Superior temporal gyrus (tissue), 1 donor: ENCODE results near the gene KBTBD3.
A peak's percentile ranks its signal among the peaks of the same experiment; 100 is the strongest.
"Not testable (repeated sequence)": the region's sequence is repeated elsewhere in the genome, so short reads cannot be mapped to it uniquely, and the experiment has no call there.

ENCODE experiments used
- DNase-seq: peaks from one replicate; pipeline ENCODE4 v3.0.0-alpha.2; 2016; ENCODE audit errors: extremely low spot score

Gene KBTBD3

DNA sequence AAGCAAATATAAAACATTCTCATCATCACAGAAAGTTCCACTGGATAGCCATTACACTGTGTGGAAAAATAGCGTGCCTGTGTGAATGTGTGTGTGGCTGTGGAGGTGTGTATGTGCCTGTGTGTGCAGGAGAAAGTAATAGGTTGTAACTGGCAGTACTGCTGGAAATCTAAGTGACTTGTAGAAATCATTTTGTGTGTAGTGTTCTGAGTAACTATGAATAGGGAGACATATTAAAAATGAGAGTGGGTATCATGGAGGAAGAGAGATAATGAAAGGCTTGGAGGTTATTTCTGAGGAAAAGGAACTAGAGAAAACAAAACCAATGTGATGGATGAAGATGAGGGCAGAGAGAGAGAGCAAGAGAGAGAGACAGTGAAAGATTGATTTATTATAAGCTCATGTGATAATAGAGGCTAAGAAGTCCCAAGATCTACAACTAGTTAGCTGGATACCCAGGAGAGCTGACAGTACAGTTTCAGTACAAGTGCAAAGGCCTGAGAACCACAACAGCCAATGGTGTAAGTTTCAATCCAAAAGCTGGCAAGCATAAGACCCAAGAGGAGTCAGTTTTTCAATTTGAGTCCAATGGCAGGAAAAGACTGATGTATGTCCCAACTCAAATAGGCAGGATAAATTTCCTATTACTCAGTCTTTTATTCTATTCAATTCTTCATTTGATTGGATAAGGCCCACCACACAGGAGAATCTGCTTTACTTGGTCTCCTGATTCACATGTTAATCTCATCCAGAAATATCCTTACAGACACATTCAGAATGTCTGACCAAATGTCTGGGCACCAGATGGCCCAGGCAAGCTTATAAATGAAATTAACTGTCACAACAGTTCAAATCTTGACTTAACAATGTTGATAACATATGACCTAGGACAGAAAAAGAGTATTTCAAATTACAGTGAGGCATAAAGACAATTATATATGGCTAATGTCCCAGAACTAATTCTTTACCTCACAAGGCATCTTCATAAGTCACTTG is 14.9 kb downstream of the KBTBD3 start:
- no peak for DNase-seq

DNA sequence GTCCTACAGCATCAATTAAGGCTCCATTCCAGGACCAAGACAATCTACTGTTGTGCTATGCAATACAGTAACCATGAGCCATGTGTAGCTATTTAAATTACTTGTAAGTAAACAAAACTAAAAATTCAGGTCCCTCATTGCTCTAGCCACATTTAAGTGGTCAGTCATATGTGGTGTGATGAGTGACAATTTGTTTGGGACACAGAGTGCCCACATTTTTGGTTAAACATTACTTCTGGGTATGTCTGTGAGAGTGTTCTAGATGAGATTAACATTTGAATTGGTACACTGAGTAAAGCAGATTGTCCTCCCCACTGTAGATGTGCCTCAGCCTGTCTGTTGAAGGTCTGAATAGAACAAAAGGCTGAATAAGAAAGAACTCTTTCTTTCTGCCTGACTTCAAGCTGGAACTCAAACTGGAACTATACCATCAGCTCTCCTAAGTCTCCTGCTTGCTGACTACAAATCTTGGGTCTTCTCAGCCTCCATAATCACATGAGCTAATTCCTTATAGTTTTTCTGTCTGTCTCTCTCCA is 15.8 kb downstream of the KBTBD3 start:
- DNase-seq: no peak

DNA sequence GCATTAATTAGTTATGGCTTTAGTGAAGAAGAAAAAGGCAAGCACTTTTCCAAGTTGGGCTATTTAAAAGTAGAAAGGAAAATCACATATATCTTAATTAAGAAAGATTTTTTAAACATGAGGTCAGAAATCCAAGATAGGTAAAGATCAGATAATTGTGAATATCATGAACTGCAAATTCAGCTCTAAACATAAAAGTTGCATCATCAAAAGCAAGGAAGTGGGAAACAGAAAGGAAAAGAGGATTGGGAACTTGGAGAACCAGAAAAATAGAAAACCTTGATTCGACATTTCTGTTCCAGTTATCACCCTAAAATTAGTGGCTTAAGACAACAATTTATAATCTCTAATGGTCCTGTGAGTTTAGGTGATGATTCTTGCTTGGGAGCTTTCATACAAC is 17.5 kb downstream of the KBTBD3 start:
- no peak for DNase-seq

DNA sequence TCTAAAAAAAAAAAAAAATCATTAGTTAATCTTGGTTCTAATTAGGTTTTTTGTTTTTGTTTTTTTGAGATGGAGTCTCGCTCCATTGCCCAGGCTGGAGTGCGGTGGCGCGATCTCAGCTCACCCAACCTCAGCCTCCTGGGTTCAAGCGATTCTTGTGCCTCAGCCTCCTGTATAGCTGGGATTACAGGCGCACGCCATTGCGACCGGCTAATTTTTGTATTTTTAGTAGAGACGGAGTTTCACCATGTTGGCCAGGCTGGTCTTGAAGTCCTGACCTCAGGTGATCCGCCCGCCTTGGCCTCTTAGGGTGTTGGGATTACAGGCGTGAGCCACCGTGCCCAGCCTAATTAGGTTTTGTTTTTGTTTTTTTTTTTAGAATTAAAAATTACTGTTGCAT is 18.8 kb downstream of the KBTBD3 start:
- DNase-seq: not testable (repeated sequence)

DNA sequence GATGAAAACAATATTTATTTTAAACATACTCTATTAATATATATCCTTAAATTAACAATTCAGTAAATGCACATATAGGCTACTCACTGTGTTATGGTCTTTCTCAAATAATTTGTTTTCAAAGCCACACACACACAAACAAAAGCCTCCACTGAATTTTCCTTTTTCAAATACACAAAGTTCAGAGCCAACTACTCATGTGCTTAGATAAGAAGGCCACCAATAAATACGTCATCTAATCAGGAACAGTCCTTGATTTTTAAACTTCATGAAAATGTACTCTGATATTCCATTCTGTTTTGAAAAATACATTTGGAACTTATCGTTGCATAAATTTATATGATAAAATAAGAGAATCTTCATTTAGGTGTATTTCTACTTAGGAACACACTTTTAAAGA is 26.0 kb downstream of the KBTBD3 start:
- DNase-seq: no peak

DNA sequence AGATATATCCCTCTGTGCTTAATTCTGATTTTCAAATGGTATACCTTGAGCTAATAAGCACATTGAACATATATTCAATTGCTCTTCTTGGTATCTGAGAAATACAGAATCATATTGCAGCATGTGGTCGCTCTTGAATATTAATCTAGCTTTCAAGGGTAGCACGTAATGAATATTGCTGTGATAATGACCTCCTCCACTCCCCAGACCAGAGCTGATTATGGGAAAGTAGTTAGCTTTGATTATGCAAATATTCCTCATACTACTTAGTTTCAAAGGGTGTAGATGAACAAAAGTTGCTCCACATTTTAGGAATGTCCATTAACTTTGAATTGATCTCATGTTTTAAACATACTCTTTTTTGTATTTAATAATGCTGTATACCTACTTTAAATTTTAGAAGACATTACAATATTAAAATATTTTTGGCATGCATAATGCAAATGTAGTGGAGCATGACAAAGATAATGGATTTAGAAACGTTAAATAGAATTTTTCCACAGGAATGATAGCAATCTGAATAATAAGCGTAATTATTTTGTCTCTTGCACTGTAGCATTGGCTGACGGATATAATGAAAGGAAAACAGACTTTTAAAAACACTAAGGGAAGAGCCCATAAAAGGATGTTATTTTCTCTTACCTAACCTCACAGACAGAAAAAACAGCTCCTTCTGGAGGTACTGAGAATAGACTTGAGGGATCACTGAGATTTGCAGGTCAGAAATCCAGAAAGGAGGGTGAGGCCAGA is 27.2 kb downstream of the KBTBD3 start:
- DNase-seq: no peak

DNA sequence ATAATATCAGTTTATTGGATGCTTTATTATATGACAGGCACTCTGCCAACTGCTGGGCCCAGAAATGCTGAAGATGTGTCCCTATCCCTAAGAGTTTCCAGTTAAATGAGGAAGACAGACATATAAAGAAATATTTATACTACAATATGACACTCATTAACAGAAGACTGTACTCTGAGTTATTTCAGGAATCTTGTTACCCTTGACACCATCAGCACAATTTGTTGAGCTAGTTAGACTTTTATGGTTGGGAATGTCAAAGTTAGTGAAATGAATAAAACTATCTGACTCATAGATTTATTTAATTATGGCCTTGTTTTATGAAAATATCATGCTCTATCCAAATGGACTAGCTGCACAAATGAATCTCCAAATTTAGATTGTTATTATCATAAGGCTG is 29.5 kb downstream of the KBTBD3 start:
- no peak for DNase-seq

DNA sequence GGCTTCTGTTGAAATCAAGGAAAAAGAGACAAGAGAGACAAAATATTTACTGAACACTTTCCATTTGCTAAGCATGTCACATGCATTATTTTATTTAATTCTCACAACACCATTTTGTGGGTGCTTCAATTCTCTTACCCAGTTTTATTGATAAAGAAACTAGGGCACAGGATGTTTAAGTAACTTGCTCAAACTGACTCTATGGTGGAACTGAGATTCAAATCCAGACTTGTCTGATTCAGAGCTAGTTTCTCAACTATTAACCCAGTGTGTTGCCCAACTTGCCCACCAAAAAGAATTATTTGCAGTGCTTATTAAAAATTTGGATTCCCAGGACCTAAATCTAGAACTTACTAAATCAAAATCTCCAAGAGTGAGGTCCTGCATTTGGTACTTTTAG is 33.6 kb downstream of the KBTBD3 start:
- DNase-seq: no peak

DNA sequence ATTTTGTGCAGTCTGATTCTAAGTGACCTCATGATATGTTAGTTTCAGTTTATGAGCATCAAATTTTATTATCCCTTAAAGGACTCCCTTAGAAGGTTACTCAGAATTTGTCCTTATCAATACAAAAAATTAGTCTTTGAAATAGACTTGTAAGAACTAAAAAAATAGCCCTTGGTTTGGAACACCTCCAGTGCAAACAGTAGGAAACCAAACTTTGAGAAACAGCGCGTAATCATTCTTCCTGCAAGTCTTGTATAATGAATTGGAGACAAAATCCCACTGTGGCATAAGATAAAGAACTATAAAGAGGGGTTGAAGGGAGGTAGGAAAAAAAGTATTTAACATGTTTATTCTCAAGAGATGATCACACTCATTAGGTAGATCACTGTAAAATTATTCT is 44.3 kb downstream of the KBTBD3 start:
- no peak for DNase-seq

DNA sequence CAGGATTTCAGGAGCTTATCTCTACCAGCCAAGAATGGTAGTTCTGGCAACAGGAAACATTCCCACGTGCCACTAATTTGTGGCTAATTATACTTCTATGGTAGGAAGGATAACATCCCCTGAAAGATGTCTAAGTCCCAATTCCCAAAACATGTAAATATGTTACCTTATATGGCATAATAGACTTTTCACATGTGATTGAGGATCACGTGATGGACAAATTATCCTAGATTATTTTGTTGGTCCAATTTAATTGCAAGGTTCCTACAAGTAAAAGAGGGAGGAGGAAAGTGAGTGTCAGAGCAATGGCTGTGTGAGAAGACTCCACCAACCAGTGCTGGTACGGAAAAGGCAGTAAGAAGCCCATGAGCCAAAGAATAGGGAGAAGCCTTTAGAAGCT is 45.2 kb downstream of the KBTBD3 start:
- no peak for DNase-seq

DNA sequence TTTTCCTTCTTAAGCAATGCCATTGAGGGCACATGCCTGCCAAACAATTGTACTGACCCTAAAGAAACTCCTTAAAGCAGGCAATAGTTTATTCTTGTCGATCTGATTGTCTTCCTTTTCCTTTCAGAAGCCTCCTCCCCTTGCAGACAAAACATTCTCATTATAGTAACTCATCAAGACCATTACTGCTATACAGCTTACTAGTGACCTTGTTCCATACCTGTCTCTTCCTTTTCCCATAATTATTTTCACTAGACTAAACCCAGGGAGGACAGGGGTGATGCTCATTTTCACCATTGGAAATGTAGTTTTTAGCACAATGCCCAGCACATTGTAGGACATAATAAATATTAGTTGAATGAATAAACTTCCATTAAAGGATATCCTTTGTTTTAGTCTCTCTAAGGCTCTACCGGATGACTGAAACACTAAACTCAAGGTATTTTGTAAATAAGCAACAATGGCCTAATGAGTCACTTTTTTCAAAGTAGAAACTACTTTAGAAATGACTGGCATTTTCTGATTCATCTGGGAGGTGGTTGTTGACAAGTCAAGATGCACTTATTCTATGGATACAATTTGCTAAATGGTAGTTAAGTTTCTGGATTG is 45.8 kb downstream of the KBTBD3 start:
- DNase-seq: no peak

DNA sequence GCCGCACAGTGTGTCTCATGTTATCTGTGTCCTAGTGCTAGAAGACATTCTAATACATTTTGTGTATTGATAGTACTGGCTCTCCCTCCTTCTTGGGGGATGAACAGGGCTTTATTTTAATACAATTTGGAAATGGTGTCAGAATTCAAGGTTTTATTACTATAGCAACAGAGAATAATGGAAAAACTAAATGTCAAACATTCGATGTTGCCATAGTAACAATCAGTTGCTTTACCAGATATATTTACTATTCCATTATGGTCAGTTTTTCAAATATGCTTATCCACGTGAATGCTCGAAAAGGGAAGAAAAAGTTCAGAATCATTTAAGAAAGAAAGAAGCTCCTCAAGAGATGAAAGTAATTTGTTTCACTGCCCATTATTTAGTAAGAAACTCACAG is 46.5 kb downstream of the KBTBD3 start:
- no peak for DNase-seq

DNA sequence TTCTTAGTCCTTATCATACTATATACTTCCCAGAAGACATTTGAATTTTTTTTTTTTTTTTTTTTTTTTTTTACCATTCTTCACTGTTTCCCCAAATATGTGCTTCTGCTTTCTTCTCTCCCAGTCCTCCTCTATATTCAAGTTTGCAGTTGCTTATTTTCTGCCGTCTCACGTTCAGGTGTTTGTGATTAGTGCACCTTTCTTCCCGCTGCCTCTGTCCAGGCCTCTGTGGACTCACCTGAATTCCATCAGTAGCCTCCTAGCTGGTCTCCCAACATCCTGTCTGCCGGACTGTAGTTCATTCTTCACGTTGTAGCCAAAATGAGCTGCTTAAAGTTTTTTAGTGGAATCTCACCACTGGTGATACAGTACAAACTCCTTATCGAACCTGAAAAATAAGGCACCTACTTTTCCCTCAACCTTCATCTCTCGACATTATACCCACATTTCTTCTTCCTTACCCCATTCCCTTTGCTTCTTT is 54.3 kb downstream of the KBTBD3 start:
- peak; percentile 44 for DNase-seq

DNA sequence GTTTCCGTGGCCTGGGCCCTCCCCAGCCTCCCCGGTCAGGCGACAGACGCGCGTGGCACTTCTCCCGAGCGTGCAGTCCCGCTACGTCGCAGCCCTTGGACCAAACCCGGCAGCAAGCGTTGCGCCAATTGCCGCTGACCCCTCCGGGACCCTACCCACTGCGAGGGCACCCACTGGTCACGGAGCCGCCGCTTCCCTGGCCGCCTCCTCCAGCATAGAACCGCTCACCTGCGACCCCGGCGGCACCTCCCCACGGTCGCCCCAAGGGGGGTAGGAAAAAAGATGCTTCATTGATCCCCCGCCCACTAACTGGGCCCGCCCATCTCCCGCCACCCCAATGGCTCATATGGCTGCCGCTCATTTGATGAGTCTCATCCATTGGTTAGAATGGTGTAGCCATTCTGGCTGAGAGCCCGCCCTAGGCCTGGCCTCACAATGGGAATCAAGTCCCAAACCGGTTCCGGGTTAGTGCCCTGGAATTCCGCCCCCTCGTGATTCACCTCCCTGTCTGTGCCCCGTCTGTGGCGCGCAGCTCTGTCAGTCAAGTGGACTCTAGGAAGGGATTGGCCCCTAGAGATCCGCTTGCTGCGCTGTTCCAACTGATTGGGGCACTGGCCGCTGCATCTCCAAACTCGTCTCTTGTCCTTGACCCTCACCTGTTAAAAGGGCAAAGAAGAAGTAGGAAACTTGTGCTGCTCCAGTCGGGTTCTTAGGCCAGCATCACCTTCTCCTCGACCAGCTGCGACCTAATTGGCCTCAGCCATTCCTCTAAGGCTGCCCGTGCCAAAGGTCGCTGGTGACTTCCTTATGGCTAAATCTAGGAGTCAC is 55.0 kb downstream of the KBTBD3 start, which contains the start of gene MSANTD4:
Gene MSANTD4 (minus strand): TSS at position 274 of the 828 bp plus-strand sequence. CDS start 11,323 bp downstream, outside the sequence.
- DNase-seq: peak; percentile 100

DNA sequence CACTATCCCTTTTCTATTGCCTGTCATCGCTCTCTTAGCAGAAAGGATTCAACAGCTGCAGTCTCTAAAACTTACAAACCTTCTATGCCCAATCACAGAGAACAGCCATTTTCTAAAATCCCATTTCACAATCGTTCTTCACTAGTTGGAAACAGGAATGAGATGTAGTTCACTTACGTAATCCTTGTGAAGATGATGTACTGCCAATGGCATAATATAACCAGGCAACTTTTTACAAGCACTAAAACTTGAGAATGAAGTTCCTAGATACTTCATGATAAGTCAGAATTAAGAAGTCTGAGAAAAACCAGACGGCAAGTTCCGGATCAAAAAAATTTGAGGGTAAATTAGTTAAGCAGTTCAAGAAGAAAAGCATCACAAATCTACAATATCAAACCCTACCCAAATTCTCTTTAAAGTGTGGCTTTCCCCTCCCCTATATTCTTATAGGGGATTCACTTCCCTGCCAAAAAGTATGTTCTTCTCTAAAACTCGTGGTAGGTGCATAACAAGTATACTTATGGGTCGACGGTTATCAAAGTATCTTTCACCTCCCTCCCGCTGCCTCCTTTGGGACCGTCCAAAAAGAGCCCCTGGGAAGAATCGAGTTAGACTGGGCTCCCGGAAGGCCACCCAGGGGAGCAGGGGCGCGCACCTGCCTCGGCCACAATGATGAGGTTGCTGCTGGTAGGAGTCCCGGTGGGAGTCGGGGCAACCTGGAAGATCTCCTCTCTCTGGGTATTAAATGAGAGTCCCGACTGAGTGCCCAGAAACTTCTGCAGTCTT is 55.8 kb downstream of the KBTBD3 start:
- peak; percentile 65 for DNase-seq

DNA sequence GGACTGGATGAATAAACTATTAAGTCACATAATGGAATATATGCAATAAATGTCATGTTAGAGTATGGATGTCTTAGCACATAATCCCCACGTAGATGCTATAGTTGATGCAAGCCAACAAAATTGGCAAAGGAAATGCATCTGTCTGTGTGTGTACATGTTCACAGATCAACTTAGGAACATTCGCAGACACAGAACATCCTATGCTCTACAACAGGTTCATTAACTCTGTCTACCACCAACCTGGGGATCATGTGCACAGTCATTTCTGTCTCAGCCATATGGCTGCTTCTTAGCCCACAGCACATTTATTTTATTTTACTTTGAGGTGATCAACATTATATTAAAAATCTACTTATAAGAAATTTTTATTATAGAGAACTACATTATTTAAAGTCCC is 60.1 kb downstream of the KBTBD3 start:
- DNase-seq: no peak

DNA sequence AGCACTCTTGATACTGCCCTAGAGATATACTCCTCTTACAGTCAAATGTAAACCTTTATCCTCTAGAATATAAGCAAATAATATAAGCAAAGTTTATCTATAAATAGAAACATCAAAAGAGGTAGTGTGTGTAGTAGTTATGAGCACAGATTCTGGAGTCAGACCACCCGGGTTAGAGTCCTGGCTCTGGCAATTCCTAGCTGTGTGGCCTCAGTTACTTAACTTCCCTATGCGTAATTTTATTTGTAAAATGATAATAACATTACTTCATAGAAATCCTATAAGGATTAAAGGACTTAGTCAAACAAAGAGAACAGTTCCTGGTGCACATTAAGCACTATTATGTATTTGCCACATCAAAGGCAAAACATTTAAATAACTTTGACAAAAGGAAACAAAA is 62.1 kb downstream of the KBTBD3 start:
- no peak for DNase-seq

DNA sequence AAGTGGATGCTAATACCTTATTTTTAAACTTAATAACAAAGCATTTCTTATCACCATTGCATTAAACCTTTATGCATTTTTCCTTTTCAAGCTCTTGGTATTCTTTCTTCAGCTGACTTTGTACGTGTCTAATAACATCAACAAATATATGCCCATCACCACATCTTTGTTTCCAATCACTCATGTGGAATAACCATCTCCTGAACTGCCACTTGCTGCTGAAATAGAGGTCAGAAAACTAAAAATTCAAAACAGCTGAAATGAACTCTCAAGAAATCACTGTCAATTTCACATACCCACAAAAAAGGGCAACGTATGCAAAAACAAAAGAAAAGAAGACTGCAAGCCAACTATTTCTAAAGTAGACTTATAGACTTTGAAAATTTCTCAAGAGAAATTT is 62.5 kb downstream of the KBTBD3 start:
- DNase-seq: no peak

DNA sequence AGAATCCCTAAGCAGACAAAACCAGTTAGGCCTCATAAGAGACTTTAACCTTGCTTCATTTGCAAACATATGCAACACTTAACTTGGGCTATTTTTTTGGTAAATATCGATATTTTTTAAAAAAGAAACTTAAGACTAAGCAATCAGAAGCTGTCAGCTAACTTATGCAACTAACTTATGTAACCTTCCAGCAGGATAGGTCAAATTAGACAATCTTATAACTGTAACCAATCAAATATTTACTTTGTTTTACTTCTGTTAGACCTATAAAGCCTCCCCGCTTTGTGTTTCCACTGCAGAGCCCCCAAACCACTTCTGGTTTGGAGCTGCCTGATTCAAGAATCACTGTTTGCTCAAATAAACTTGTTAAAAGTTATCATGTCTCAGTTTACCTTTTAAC is 63.1 kb downstream of the KBTBD3 start:
- DNase-seq: no peak

DNA sequence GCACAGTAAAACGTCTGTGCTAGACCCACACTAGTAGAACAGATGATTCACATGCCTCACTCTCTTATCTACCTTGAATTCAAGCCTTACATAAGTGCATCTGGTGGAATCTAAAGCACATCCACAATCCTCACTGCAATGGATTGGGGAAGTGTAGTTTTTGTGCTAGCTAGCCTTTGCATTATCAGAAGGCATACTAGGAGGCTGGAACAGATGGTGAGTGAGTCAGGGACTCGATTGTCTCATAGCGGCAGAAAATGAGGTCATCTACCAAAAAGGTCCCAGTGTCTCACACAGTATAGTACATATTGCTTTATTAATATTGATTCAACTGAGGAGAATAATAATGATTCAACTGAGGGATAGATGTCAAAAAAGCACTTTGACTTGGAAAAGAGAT is 64.4 kb downstream of the KBTBD3 start:
- peak; percentile 79 for DNase-seq
